Germinal center (tissue), 1 donor: ENCODE results near the gene ADARB2.
A peak's percentile ranks its signal among the peaks of the same experiment; 100 is the strongest.
"Not testable (repeated sequence)": the region's sequence is repeated elsewhere in the genome, so short reads cannot be mapped to it uniquely, and the experiment has no call there.

ENCODE experiments used
- DNase-seq: peaks from one replicate; pipeline ENCODE4 v3.0.0; 2012; ENCODE audit warnings: mixed read lengths, low spot score

ADARB2 gene

GRCh38 chr10:1546431-1547110 lies 190.8 kb downstream of the ADARB2 start:
- no peak for DNase-seq

GRCh38 chr10:1545524-1545923 lies 191.8 kb downstream of the ADARB2 start:
- DNase-seq, result no peak

- no peak for DNase-seq
Measured at GRCh38 chr10:1544929-1545328, 192.4 kb downstream of the ADARB2 start.

DNA sequence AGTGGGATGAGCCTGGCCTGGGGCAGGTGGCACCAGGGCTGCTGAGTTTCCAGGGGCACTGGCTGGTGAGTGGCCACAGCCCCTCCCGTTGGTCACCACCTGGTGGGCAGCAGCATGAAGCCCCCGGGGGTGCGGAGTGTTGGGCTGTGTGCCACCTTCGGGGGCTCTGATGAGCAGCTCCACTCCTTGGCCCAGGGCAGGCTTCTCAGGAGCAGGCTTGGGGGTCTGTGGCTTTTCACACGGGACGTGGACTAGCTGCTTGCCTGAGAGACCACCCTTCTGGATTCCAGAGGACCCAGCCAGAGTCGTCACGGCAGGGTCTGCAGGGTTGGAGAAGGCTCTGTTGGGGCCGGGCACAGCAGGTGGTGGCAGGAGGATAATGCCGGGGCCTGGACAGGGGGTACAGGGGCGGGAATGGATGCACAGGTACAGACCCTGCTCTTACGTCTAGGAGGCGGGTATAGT lies 193.1 kb downstream of the ADARB2 start:
- no peak for DNase-seq

GRCh38 chr10:1543596-1543995 lies 193.7 kb downstream of the ADARB2 start:
- DNase-seq, result no peak

- no peak for DNase-seq
Measured at GRCh38 chr10:1542941-1543340, 194.4 kb downstream of the ADARB2 start.

DNA sequence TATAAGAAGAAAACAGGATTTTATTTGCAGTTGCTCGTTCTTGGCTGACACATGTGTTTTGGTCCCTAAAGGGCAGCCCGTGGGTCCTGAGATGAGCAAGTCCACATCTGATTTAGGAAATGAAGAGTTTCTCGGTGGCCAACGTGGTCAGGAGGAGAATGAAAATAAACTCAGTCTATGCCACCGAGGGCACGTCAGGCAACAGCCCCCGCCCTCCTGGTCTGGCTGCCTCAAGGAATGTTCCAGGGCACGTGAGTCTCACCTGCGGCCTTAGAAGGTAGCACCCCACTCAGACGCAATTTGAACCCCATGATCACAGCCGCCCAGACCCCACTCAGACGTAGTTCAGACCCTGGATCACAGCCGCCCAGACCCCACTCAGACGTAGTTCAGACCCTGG lies 197.2 kb downstream of the ADARB2 start:
- no peak for DNase-seq

GRCh38 chr10:1539216-1539615 lies 198.1 kb downstream of the ADARB2 start:
- DNase-seq, result no peak

DNA sequence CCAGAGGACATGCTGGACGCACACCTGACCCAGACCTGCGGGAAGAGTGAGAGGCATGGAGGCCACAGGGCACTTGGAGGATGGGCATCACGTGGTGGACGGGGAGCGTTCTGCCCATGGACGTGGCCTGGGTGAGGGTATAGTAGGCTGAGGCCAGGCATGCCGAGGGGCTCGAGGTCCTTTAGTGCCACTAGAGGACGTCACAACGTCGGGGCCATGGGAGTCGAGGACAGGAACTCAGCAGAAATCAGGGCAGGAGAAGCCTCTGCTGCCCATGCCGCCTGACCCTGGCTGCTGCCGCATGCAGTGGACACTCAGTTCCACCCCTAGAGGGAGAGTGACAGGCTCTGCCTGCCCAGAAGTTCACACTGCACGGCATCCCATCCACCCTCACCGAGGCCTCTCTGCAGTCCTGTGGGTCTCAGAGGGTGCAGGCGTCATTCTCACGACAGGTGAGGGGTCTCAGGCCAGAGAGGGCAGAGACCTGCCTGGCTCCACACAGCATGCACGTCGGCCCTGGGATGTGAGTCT lies 198.7 kb downstream of the ADARB2 start:
- DNase-seq, result no peak

- DNase-seq, result no peak
Measured at GRCh38 chr10:1538121-1538520, 199.2 kb downstream of the ADARB2 start.

DNA sequence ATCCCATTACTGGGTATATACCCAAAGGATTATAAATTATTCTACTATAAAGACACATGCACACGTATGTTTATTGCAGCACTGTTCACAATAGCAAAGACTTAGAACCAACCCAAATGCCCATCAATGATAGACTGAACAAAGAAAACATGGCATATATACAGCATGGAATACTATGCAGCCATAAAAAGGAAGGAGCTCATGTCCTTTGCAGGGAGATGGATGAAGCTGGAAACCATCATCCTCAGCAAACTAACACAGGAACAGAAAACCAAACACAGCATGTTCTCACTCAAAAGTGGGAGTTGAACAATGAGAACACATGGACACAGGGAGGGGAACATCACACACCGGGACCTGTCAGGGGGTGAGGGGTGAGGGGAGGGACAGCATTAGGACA lies 199.9 kb downstream of the ADARB2 start:
- not testable (repeated sequence) for DNase-seq

- DNase-seq, result no peak
Measured at GRCh38 chr10:1536341-1536740, 201.0 kb downstream of the ADARB2 start.

DNA sequence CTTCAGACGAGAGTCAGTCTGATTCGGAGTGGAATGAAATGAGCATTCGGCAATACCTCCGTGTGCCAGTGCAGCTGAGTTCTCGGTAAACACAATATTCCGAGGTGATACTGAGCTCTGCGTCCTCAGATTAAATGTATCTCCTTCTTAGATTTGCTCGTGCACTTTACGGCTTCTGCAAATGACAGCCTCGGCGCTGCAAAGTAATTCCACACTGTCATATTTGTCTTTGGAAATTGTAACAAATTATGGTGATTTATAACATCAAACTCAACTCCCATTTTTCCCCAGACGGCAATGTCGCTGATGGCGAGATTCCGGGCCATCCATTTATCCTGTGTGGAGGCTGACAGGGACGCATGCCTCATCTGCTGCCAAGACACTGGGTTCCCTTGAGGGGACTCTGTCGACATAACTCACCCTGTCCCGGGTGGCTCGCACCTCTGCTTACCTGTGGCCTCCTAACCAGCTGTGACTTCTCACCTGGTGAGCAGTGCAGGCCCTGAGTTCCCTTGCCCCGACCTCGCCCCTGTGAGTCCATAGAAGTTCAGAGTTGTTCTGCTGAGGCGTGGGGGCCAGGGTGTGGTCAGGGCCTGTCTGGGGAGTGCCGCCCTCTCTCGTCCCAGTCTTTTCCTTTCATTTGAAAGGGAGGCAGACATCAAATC lies 201.9 kb downstream of the ADARB2 start:
- DNase-seq, result no peak

GRCh38 chr10:1534820-1535219 lies 202.5 kb downstream of the ADARB2 start:
- no peak for DNase-seq

DNA sequence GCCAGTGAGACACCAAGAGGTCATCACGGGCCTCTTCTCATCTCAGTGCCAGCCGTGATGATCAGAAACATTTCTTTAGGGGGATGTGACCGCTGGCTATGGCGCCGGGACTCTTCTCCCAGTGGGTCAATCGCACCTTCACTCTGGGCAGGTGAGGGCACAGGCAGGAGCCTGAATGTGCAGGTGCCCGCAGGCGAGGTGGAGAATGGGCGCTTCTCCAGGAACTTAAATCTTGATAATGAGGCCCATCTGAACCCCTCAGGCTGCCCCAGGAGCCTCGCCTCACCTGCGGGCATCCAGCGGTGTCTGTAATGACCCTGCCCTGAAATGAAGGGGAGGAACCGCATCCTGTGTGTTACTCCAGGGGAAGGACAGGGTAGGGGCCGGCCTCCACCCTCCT lies 204.7 kb downstream of the ADARB2 start:
- DNase-seq, result no peak

GRCh38 chr10:1531883-1532597 lies 205.3 kb downstream of the ADARB2 start:
- DNase-seq, result no peak

- DNase-seq, result no peak
Measured at GRCh38 chr10:1530871-1531517, 206.3 kb downstream of the ADARB2 start.

DNA sequence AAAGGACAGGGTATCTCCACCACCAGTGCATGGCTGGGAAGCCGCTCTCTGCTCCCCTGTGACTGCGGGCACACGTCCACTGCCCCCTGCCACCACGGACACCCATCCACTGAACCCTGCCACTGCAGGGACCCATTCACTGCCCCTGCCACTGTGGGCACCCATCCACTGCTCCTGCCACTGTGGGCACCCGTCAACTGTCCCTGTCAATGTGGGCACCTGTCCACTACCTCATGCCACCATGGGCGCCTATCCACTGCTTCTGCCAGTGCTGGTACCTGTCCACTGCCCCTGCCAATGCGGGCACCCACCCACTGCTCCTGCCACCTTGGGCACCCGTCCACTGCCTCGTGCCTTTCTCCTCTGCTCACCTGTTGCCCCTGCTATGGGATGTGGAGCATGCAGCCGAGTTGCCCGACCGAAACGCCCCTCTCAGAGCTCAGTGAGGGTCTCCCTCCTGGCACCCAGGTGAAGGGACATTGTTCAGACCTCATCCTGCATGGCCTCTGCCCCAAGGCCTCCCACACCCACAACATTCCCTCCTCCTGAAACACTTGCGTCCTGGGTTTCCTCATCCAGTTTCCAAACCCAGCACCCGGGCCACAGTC lies 207.4 kb downstream of the ADARB2 start:
- DNase-seq, result no peak

DNA sequence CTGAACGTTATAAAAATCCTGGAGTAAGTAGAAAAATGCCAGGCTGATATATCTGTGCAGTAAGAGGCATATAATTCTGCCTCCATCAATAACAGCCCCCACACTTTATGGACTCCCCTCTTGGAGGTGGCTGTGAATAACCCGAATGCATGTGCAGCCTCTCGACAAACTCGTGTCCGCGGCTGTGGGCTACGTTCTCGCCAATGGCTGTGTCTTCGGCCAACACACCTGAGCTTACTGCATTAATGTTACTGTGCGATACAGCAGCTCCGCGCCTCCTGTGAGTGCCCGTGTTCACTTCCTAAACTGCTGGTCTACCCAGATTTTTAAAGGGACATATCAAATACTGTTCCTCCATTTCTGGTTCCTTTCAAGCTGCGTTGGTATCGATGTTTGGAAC lies 209.4 kb downstream of the ADARB2 start:
- DNase-seq, result no peak

GRCh38 chr10:1526436-1527055 lies 210.8 kb downstream of the ADARB2 start:
- DNase-seq, result peak; percentile 44

DNA sequence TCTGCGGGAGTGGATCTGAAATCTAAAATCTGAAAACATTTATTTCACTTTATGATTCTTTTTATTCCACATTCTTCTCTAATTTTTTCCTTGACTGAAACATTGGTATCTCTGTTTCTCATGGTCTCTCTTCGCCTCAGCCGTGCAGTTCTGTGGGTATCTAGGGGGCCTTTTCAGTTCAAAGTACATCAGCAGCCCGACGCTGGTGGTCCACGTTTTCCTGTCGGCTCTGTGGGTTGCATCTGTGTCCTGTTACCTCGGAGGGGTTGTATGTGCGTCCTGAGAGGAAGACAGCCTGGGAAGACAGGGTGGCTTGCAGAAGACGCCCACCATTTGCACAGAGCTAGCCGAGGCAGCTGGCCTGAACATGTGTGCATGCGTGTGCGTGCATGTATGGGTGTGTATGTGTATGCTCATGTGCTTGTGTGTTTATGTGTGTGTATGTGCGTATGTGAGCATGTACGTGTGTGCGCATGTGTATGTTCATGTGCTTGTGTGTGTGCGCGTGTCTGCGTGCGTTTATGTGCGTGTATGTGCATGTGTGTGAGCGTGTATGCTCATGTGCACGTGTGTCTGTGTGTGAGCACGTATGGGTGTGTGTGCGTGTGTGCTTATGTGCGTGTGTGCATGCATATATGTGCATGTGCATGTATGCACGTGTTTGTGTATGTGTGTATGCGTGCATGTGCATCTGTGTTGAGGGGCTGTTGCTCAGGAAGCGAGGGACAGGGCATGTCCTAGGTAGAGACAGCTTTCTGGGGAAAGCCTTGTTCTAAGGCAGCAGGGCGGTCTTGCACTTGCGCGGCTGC lies 211.8 kb downstream of the ADARB2 start:
- no peak for DNase-seq
